PC-9 (cell line): Measurements from ENCODE around the gene PDE7B. TPM values are rescaled to one million over a fixed set of nuclear protein-coding genes. Genes with fewer than 3 reads are reported as not detected.
"Not testable (repeated sequence)": the region's sequence is repeated elsewhere in the genome, so short reads cannot be mapped to it uniquely, and the experiment has no call there.

Experiments used
- BruUV-seq: library from RNA; stranded (reverse); fragments of 400-500 nt; replicated peaks from 2 replicates; lab custom pipeline; 2021; lab: Mats Ljungman, UMichigan
- CTCF ChIA-PET: fragments of 300-600 bp; sonication (Branson Sonifier 250); formaldehyde crosslinking; loops from one replicate; lab custom pipeline; 2022; ENCODE audit warnings: antibody characterized with exemption; lab: Charles Lee
- POLR2A ChIA-PET: fragments of 300-600 bp; sonication (Branson Sonifier 250); formaldehyde crosslinking; loops from one replicate; lab custom pipeline; 2022; ENCODE audit warnings: antibody characterized with exemption; ENCODE audit not compliant: unreplicated experiment; lab: Charles Lee
- DNase-seq, 2 experiments: peaks; one replicate each; pipeline versions ENCODE4 v3.0.0 to v3.0.0-alpha.2; 2015 to 2022; ENCODE audit warnings: mixed read lengths in 1 of 2
- H2AFZ ChIP-seq: fragments of 200-600 bp; sonication (generic); 2 replicates; pipeline ENCODE4 v1.8.1; 2017; ENCODE audit warnings: antibody characterized with exemption
- H3F3A ChIP-seq: fragments of 200-600 bp; sonication (generic); 2 replicates; pipeline ENCODE4 v1.8.1; 2017; ENCODE audit warnings: antibody characterized with exemption, mild to moderate bottlenecking, low read depth; ENCODE audit not compliant: insufficient read depth
- H3K27ac ChIP-seq: fragments of 200-600 bp; sonication (generic); 2 replicates; pipeline ENCODE4 v1.6.1; 2016; ENCODE audit warnings: mixed run types
- H3K27me3 ChIP-seq: fragments of 200-600 bp; sonication (generic); 2 replicates; pipeline ENCODE4 v1.6.1; 2016; ENCODE audit warnings: low read depth, mixed run types; ENCODE audit not compliant: insufficient read depth
- H3K36me3 ChIP-seq: fragments of 200-600 bp; sonication (generic); 2 replicates; pipeline ENCODE4 v1.6.1; 2016; ENCODE audit warnings: low read depth, mixed run types
- H3K4me1 ChIP-seq: fragments of 200-600 bp; sonication (generic); replicated peaks from 2 replicates; pipeline ENCODE4 v1.6.1; 2016; ENCODE audit warnings: mixed run types; ENCODE audit not compliant: insufficient read depth
- H3K4me2 ChIP-seq: fragments of 200-600 bp; sonication (generic); 2 replicates; pipeline ENCODE4 v1.6.1; 2017; ENCODE audit warnings: mixed run types
- H3K4me3 ChIP-seq: fragments of 200-600 bp; sonication (generic); 2 replicates; pipeline ENCODE4 v1.6.1; 2016; ENCODE audit warnings: mixed run types
- H3K79me2 ChIP-seq: fragments of 200-600 bp; sonication (generic); 2 replicates; pipeline ENCODE4 v1.6.1; 2017; ENCODE audit warnings: low read depth, mixed run types
- H3K9me2 ChIP-seq: fragments of 200-600 bp; sonication (generic); 2 replicates; pipeline ENCODE4 v1.8.1; 2017; ENCODE audit warnings: mild to moderate bottlenecking; ENCODE audit not compliant: insufficient read depth
- H3K9me3 ChIP-seq: fragments of 200-600 bp; sonication (generic); 2 replicates; pipeline ENCODE4 v1.8.1; 2016; ENCODE audit warnings: low read depth; ENCODE audit not compliant: insufficient read depth
- H4K20me1 ChIP-seq: fragments of 200-600 bp; sonication (generic); 2 replicates; pipeline ENCODE4 v1.8.1; 2017; ENCODE audit not compliant: insufficient read depth
- EZH2 ChIP-seq: fragments of 200-600 bp; sonication (generic); IDR thresholded peaks from 2 replicates; pipeline ENCODE4 v1.8.0; 2017; ENCODE audit warnings: antibody characterized with exemption, low read depth
- intact Hi-C: fragments of 100-400 bp; cut with micrococcal nuclease; formaldehyde crosslinking; loops from one replicate; pipeline ENCODE4 v1.10.0; 2022; ENCODE audit not compliant: unreplicated experiment
- total RNA-seq: library from RNA; stranded (reverse); gene quantifications from 2 replicates; pipeline ENCODE4 v1.2.3, GENCODE V29; 2021
- TF ChIP-seq, protein P1 (sequence below): fragments of 200-600 bp; sonication (generic); conservative IDR thresholded peaks from 2 replicates; pipeline ENCODE4 v1.6.1; 2017; ENCODE audit warnings: mixed run types, antibody characterized with exemption, mild to moderate bottlenecking, moderate library complexity

The PDE7B gene
- total RNA-seq, 1 experiment from 2014 or later: 0.31 TPM

DNA sequence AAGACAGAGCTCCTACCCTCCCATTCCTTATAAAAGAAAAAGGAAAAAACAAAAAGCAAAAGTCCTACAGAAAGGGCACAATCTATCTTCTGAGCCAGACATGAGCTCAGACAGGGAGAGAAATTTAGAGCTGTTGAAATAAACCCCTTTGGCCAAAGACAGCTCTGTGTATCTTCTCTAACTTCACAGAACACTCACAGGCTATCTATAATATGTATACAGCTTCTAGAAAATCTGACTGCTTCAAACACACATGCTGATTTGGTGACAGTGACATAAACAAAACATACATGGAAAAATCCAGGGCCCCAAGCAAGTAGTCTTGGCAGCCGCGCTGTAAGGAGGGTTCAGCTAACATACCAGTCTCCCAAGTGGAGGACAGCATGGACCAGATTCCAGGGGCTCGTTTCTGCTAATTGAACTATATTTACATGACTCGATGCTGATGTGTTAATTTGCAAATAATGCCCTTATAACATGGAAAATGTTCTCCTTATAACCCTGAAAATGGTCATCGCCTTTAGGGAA, 361.6 kb downstream of the PDE7B start:
- Histone ChIP-seq H3K9me3 (no peaks in the 10 kb centered on the region), H3F3A (no peaks in the 10 kb centered on the region), H3K79me2 (no peaks in the 10 kb centered on the region), H3K27ac (no peak overlapping the region), H3K4me3 (no peak overlapping the region), H2AFZ (no peak overlapping the region; the same call in 1 of the 2 replicates), H3K4me2 (no peak overlapping the region), H4K20me1 (no peaks in the 10 kb centered on the region), H3K36me3 (no peaks in the 10 kb centered on the region), H3K4me1 (no peaks in the 10 kb centered on the region), H3K9me2 (no peaks in the 10 kb centered on the region), H3K27me3 (no peaks in the 10 kb centered on the region)
- intact Hi-C loops: no loop called here
- no TSS peak for BruUV-seq
- no peak for DNase-seq
- CTCF ChIA-PET: interaction anchor here (0.6 kb wide), 1 partner anchor 303 kb away, joined by 3 read pairs; no protein-coding TSS in a partner anchor
- POLR2A ChIA-PET: no interaction called here
- TF ChIP-seq, protein P1, sequence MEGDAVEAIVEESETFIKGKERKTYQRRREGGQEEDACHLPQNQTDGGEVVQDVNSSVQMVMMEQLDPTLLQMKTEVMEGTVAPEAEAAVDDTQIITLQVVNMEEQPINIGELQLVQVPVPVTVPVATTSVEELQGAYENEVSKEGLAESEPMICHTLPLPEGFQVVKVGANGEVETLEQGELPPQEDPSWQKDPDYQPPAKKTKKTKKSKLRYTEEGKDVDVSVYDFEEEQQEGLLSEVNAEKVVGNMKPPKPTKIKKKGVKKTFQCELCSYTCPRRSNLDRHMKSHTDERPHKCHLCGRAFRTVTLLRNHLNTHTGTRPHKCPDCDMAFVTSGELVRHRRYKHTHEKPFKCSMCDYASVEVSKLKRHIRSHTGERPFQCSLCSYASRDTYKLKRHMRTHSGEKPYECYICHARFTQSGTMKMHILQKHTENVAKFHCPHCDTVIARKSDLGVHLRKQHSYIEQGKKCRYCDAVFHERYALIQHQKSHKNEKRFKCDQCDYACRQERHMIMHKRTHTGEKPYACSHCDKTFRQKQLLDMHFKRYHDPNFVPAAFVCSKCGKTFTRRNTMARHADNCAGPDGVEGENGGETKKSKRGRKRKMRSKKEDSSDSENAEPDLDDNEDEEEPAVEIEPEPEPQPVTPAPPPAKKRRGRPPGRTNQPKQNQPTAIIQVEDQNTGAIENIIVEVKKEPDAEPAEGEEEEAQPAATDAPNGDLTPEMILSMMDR: no peak
- no peak for TF ChIP-seq EZH2

DNA sequence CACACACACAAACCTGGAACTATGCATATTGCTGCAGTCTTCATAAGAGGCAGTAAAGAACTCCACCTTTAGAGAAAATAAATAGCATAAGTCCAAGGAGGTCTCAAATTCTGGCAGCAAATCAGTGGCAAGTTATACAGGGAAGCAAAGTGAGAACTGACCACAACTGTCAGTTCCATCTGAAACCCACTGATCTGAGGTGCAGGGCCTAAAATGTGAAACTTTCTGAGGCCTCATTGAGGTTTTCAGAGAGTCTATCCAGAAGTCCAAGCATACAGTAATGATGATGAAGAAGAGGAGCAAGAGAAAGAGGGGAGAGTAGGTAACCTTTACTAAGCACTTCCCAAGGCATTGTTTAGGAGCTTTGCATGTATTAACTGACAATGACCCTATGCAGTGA, 362.4 kb downstream of the PDE7B start:
- H3K4me1 ChIP-seq: no peaks in the 10 kb centered on the region
- no peaks in the 10 kb centered on the region for H3K36me3 ChIP-seq
- H3K9me3 ChIP-seq: no peaks in the 10 kb centered on the region
- DNase-seq: no peak
- intact Hi-C loops: no loop called here
- no peaks in the 10 kb centered on the region for H3K9me2 ChIP-seq
- ChIA-PET CTCF (no interaction called here), POLR2A (no interaction called here)
- no peaks in the 10 kb centered on the region for H3K27me3 ChIP-seq
- H3K4me2 ChIP-seq: no peak overlapping the region
- H3F3A ChIP-seq: no peaks in the 10 kb centered on the region
- BruUV-seq: no TSS peak
- H3K27ac ChIP-seq: no peak overlapping the region
- no peaks in the 10 kb centered on the region for H4K20me1 ChIP-seq
- TF ChIP-seq EZH2: no peak
- TF ChIP-seq, protein P1: no peak
- no peak overlapping the region for H2AFZ ChIP-seq
- H3K4me3 ChIP-seq: no peak overlapping the region
- H3K79me2 ChIP-seq: no peaks in the 10 kb centered on the region

DNA sequence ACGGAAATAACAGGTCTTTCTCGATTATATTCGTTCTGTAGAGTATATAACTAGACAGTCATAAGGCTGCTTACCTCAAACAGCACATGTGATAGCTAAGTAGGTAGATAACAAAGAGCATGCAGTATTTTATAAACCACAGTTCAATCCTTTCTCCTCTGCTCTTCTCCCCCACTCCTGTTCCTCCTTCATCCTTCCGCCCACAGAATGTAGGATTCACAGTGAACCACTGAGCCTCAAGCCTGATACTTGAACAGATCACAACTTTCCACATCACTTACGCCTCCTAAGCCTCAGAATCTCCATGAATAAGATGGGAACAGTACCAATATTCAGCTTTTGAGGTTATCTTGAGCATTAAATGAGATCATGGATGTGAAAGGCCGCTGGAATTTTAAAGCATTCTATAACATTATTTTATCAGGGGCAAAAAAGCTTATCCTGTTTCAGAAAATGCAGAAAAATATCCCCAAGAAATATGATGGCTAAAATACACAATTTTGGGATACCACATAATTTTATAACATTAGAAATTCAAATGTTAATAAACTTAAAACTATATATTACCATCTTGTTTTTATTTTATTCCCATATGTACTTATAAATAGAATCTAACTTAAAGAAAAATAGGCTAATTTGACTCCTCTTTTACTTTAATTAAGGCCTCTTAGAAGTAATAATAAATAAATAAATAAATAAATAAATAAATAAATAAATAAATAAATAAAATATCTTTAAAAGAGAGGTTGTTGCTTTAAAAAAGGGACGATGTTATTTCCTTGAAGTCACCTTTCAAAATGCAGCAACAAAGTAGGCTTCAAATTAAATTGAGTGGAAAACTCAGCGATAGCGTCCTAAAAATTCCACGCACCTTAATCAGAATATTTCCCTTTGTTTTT, 365.3 kb downstream of the PDE7B start:
- intact Hi-C loops: no loop called here
- BruUV-seq: no TSS peak
- CTCF ChIA-PET: no interaction called here

DNA sequence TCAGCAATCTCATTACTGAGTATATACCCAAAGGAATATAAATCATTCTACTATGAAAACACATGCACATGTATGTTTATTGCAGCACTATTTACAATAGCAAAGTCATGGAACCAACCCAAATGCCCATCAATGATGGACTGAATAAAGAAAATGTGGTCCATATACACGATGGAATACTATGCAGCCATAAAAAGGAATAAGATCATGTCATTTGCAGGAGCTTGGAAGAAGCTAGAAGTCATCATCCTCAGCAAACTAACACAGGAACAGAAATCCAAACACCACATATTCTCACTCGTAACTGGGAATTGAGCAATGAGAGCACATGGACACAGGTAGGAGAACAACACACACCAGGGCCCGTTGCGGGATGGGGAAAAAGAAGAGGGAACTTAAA, 373.5 kb downstream of the PDE7B start:
- CTCF ChIA-PET, H3K4me2 ChIP-seq, POLR2A ChIA-PET, H3K36me3 ChIP-seq, BruUV-seq, intact Hi-C loops, H3K9me3 ChIP-seq, H3K9me2 ChIP-seq, H4K20me1 ChIP-seq, H3K4me1 ChIP-seq, H3K4me3 ChIP-seq, H3K27ac ChIP-seq, H3K79me2 ChIP-seq, H3F3A ChIP-seq, DNase-seq, H3K27me3 ChIP-seq, H2AFZ ChIP-seq: not testable (repeated sequence)

More for the DNA sequence above, 365.3 kb downstream of the PDE7B start:
- no peaks in the 10 kb centered on the region; the same call in 1 of the 2 replicates for H3K9me3 ChIP-seq
- H3K4me2 ChIP-seq: no peak overlapping the region
- H2AFZ ChIP-seq: 0 out of 2 replicates have a peak overlapping the region, but pooled peaks have one; percentile 42
- H3K79me2 ChIP-seq: no peaks in the 10 kb centered on the region
- H3F3A ChIP-seq: no peaks in the 10 kb centered on the region
- H4K20me1 ChIP-seq: no peaks in the 10 kb centered on the region
- H3K27me3 ChIP-seq: no peaks in the 10 kb centered on the region
- H3K4me3 ChIP-seq: no peak overlapping the region
- H3K27ac ChIP-seq: no peak overlapping the region
- POLR2A ChIA-PET: no interaction called here
- no peaks in the 10 kb centered on the region for H3K9me2 ChIP-seq
- TF ChIP-seq, protein P1: no peak
- no peak for TF ChIP-seq EZH2
- H3K36me3 ChIP-seq: no peaks in the 10 kb centered on the region
- no peak for DNase-seq
- no peaks in the 10 kb centered on the region for H3K4me1 ChIP-seq
